ENCODE results near the gene CHST8. TPM values are rescaled to one million over a fixed set of nuclear protein-coding genes. Genes with fewer than 3 reads are reported as not detected.

The CHST8 gene
- total RNA-seq, 2 experiments from 2014 or later = not detected

DNA sequence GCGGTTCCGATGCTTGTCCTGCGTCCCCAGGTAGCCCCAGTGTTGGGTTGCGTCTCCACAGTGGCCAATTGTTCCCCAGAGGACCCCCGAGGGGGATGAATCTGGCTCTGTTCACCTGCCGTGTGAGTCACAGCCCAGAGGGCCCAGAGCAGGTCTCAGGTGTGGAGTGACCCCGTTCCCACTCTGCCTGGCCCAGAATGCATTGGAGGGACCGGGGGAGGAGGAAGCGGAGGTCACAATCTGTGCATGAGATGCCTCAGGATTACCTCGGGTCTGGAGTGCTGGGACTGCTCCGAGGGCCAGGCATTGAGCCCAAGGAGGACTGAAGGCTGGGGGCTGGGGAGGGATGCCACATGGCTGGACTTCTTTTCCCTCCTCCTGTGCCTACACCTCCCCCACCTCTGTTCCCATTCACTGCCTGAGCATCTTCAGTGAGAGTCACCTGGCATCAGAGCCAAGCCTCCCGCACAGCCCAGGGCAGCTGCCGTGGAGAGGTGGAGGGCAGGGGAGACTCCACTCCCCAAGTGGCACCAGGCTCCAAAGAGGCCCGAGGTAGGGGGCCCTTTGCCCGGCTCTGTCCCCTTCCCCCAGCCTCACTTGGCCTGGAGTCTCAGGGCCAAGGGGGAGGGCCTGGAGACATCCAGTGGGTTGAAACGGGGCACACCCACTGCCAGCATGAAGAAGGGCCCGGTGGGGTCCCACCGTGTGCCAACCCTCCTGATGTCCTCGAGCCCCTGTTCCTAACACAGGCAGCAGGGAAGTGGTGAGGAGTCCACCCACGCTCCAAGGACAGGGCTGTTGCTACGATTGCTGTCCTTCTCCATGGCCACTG, 81.1 kb downstream of the CHST8 start:
- DNase-seq (no peak), ATAC-seq (ENCODE audit: low read depth) (no peak)
- Mint-ChIP-seq H3K4me3 (no peak overlapping the region), H3K36me3 (no peaks in the 10 kb centered on the region), H3K27me3 (no peaks in the 10 kb centered on the region), H3K4me1 (no peaks in the 10 kb centered on the region), H3K9me3 (no peaks in the 10 kb centered on the region), H3K27ac (no peak overlapping the region)
- POLR2A ChIA-PET = no interaction called here

DNA sequence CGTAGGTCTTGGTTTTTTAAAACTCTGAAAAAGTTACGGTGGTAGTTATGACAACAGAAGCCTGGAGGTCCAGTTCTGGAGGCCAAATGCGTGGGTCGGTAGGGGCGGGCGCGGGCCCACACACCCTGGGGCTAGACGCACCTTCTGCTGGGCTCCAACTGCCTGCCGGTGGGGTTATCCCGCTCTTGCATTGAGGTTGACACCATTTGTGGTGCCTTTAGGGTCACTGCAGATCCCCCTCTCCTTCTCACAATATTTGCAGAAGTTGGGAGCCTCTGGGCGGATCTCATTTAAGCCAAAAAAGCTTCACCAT, 81.6 kb downstream of the CHST8 start:
- H3K9me3 Mint-ChIP-seq = no peaks in the 10 kb centered on the region
- no peak for ATAC-seq (ENCODE audit: low read depth)
- no peaks in the 10 kb centered on the region for H3K27me3 Mint-ChIP-seq

DNA sequence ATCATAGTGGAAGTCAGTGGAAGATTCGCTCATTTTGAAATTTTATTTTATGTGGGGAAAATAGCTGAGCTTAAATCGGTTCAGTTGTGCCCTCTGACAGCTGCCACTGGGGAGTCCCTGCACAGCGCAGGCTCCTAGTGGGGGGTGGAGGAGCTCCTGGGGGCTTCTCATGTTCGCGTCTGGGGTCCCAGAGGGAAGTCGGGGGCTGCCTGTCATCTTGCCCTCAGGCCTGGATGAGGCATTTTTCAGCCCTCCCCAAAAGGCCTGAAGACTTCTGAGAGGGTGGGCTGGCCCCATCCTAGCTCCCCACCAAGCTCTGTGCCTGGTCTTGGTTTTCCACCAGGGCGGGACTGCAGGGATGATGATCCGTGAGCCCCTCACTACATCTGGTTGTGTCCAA, 82.1 kb downstream of the CHST8 start:
- Mint-ChIP-seq H3K9me3 (no peaks in the 10 kb centered on the region), H3K27me3 (no peaks in the 10 kb centered on the region), H3K4me1 (no peaks in the 10 kb centered on the region), H3K36me3 (no peaks in the 10 kb centered on the region), H3K27ac (no peak overlapping the region), H3K4me3 (no peak overlapping the region)
- DNase-seq = no peak
- no peak for ATAC-seq (ENCODE audit: low read depth)
- POLR2A ChIA-PET = no interaction called here

More for the DNA sequence above, 81.6 kb downstream of the CHST8 start:
- POLR2A ChIA-PET = no interaction called here
- no peak for DNase-seq
- Mint-ChIP-seq H3K27ac (no peak overlapping the region), H3K4me3 (no peak overlapping the region), H3K36me3 (no peaks in the 10 kb centered on the region), H3K4me1 (no peaks in the 10 kb centered on the region)

DNA sequence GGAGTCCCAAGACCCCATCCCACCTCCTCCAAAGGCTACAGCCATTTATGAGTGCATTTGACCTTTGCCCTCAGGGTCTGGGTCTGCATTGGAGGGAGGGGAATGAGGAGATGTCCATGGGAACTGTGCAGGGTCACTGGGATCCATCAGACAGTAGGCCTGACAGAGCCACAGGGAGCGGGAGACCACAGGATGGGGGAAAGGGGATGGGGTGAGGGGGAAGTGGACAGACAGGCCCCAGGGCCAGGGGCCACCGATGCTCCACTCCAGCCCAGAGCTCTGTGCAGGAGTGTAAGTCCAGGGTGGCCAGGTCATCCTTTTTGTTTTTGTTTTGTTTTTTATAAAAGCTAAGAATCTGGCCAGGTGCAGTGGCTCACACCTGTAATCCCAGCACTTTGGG, 82.5 kb downstream of the CHST8 start:
- ATAC-seq (ENCODE audit: low read depth) (no peak), DNase-seq (no peak)
- no peak overlapping the region for H3K4me3 Mint-ChIP-seq
- no peaks in the 10 kb centered on the region for H3K36me3 Mint-ChIP-seq
- H3K27ac Mint-ChIP-seq = no peak overlapping the region
- POLR2A ChIA-PET = no interaction called here
- H3K4me1 Mint-ChIP-seq = no peaks in the 10 kb centered on the region
- H3K9me3 Mint-ChIP-seq = no peaks in the 10 kb centered on the region
- H3K27me3 Mint-ChIP-seq = no peaks in the 10 kb centered on the region

DNA sequence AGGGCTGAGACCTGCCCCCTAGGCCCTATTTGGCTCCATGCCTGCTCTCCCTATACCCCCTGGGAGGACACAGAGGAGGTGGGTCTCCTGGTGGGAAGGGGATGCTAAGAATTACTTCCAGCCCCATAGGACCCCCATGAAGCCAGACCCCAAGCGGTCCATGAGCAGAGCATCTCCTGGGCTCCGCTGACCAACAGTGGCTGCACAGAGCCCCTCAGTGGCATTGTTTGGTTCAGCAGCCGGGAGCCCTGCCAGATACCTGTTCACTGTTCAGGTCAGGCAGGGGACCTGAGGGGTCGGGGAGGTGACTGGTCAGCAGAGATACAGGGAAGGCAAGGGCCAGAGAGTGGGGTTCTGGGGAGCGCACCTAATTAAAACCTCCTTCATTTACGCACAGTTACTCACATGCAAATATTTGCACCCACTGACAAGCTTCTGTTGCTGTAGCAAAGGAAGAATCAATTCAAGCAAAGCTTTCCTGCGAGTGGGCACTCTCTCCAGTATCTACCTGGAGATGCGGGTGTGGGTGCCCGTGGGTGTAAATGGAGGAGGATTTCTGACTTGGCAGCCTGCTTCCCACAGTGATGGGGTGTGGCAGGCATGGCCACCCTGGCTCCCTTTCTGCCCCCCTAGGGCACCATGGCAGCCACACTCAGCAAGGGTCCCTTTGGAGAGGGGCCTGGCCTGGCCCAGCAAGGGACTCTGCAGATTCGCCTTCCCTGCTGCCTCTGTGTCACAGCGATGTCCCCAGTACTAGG, 83.5 kb downstream of the CHST8 start:
- Mint-ChIP-seq H3K4me1 (no peaks in the 10 kb centered on the region), H3K27ac (no peak overlapping the region), H3K9me3 (no peaks in the 10 kb centered on the region), H3K4me3 (no peak overlapping the region), H3K27me3 (peaks cover 1% of the 10 kb centered on the region), H3K36me3 (no peaks in the 10 kb centered on the region)
- POLR2A ChIA-PET = no interaction called here
- no peak for DNase-seq
- ATAC-seq (ENCODE audit: low read depth) = no peak

DNA sequence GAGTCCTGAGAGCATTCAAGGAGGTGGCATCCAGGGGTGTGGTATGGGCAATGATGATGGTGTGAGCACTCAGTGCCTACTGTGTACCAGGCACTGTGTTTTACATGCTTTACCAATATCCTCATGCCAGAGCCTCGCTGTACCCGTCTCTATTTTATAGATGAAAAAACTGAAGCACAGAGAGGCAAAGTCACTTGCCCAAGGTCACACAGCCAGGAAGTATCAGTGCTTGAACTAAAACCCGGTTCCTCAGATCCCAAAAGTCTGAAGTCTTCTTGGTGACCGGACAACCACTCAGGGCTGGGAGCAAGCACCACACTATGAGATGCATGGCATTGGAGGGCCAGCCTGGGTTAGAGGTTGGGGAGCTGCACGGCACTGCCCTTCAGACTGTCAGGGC, 84.1 kb downstream of the CHST8 start:
- no peaks in the 10 kb centered on the region for H3K4me1 Mint-ChIP-seq
- H3K27ac Mint-ChIP-seq = no peak overlapping the region
- DNase-seq (no peak), ATAC-seq (ENCODE audit: low read depth) (no peak)
- no peak overlapping the region for H3K4me3 Mint-ChIP-seq
- H3K9me3 Mint-ChIP-seq = no peaks in the 10 kb centered on the region
- H3K27me3 Mint-ChIP-seq = peaks cover 5% of the 10 kb centered on the region
- POLR2A ChIA-PET = no interaction called here
- no peaks in the 10 kb centered on the region for H3K36me3 Mint-ChIP-seq

DNA sequence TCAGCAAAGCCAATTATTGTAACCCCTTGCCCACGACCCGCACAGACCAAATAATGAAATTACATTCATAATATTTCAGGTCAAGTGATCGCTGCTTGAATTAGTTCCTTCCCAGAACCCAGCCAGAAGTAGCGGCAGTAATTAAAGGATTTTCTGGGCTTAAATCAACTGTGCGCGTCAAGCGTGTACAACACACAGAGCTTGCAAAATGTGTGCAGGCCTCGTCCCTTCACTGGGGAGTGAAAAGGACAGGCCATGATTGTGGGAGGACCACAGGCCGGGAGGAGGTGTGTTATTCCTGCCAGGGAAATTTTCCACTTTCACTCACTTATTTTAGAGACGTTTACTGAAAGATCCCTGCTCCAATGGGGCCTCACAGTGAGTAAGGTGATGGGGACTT, 84.9 kb downstream of the CHST8 start:
- Mint-ChIP-seq H3K4me1 (no peaks in the 10 kb centered on the region), H3K4me3 (no peak overlapping the region), H3K27ac (no peak overlapping the region), H3K36me3 (no peaks in the 10 kb centered on the region), H3K27me3 (peaks cover 5% of the 10 kb centered on the region), H3K9me3 (no peaks in the 10 kb centered on the region)
- DNase-seq (no peak), ATAC-seq (ENCODE audit: low read depth) (no peak)
- POLR2A ChIA-PET = no interaction called here

DNA sequence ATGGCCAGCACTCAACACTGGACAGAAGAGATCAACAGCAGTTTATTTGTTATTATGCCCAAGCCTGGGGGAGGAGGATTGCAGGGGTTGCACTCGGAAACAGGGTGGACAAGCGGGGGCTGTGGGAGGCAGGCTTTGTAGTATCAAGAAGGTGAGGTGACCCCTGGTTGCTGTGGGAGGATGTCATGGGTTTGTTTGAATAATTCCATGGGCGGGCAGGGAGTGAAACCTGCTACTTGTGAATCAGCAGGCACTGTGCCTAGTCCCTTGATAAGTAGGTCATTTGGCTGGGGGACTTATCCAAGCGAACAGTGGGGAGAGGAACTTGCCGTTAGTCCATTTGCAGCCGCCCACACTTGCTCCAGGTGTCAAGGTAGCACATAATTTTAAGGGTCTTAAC, 90.5 kb downstream of the CHST8 start:
- Mint-ChIP-seq H3K4me3 (no peak overlapping the region), H3K27me3 (peaks cover 5% of the 10 kb centered on the region), H3K27ac (no peak overlapping the region), H3K36me3 (no peaks in the 10 kb centered on the region), H3K4me1 (no peaks in the 10 kb centered on the region), H3K9me3 (no peaks in the 10 kb centered on the region)
- ATAC-seq (ENCODE audit: low read depth) (no peak), DNase-seq (no peak)
- POLR2A ChIA-PET = no interaction called here

DNA sequence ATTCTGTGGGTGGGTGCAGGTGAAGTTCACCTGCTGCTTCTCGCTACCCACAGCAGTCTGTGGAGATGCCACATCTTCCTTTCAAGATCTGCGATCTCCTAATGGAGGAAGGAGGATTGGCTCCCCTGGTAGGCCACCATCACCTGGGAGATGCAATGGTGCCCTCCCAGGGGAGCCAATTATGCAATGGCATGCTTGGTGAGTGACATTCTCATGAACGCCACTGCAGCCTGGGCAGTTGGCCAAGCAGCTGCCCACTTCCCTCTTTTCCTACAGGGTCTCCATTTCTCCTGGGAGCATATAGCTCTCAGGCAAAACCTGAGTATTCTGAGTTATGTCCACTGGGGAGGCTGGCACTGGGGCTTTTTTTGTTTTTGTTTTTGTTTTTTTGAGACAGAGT, 91.4 kb downstream of the CHST8 start:
- no peak overlapping the region for H3K27ac Mint-ChIP-seq
- POLR2A ChIA-PET = no interaction called here
- ATAC-seq (ENCODE audit: low read depth) (no peak), DNase-seq (no peak)
- no peaks in the 10 kb centered on the region for H3K9me3 Mint-ChIP-seq
- no peaks in the 10 kb centered on the region for H3K36me3 Mint-ChIP-seq
- peaks cover 5% of the 10 kb centered on the region for H3K27me3 Mint-ChIP-seq
- no peak overlapping the region for H3K4me3 Mint-ChIP-seq
- no peaks in the 10 kb centered on the region for H3K4me1 Mint-ChIP-seq

DNA sequence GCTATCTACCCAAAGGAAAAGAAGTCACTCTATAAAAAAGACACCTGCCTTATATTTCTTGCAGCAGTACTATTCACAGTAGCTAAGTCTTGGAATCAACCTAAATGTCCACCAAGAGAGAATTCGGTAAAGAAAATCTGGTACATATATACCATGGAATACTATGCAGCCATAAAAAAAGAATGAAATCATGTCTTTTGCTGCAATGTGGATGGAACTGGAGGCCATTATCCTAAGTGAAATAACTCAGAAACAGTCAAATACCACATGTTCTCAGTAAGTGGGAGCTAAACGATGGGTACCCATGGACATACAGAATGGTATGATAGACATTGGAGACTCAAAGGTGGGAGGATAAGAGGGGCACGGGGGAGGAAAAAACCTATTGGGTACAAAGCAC, 92.4 kb downstream of the CHST8 start:
- no peaks in the 10 kb centered on the region for H3K9me3 Mint-ChIP-seq
- ATAC-seq (ENCODE audit: low read depth) = no peak
- no peaks in the 10 kb centered on the region for H3K36me3 Mint-ChIP-seq
- H3K27me3 Mint-ChIP-seq = peaks cover 5% of the 10 kb centered on the region
- no peaks in the 10 kb centered on the region for H3K4me1 Mint-ChIP-seq
- no peak overlapping the region for H3K27ac Mint-ChIP-seq
- DNase-seq = no peak
- POLR2A ChIA-PET = no interaction called here
- no peak overlapping the region for H3K4me3 Mint-ChIP-seq

DNA sequence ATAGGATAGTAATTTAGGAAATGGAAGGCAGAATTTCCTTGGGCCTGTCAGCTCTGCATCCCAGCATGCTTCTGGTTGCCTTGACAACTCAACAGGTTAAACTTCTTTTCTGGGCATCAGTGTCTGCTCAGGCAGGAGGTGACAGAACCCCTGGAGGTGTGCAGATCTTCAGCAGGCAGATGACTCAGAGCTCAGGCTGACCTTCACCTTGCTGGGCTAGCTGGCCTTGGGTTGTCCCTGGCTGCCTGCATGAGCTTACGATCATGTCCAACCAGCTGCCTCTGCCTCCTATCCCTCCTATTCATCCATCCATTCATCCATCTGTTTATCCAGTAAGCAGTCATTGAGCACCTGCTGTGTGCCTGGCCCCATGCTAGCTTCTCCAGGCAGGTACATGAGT, 93.7 kb downstream of the CHST8 start:
- no peak for ATAC-seq (ENCODE audit: low read depth)
- no peaks in the 10 kb centered on the region for H3K9me3 Mint-ChIP-seq

DNA sequence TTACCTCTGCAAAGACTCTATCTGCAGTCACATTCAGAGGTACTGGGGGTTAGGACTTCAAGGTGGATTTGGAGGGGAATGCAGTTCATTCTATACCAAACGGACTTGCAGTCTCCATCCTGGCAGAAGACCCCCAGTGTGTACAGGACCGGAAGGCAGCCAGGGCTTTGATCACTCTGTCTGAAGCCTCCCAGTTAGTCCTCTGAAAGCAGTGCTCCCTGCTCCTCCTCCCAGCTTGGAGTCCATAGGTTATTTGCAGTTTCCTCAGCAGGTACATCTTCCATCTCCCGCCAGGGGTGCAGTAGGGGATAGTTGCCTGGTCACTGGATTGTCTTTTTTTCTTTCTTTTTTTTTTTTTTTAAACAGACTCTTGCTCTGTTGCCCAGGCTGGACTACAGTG, 96.1 kb downstream of the CHST8 start:
- Mint-ChIP-seq H3K27me3 (no peaks in the 10 kb centered on the region), H3K4me3 (no peak overlapping the region), H3K27ac (no peak overlapping the region), H3K4me1 (no peaks in the 10 kb centered on the region), H3K9me3 (no peaks in the 10 kb centered on the region), H3K36me3 (no peaks in the 10 kb centered on the region)
- POLR2A ChIA-PET = no interaction called here
- ATAC-seq (ENCODE audit: low read depth) (no peak), DNase-seq (no peak)

More for the DNA sequence above, 93.7 kb downstream of the CHST8 start:
- H3K27ac Mint-ChIP-seq = no peak overlapping the region
- POLR2A ChIA-PET = interaction anchor here (0.6 kb wide), 1 partner anchor 379 kb away, joined by 4 read pairs; no protein-coding TSS in a partner anchor
- H3K27me3 Mint-ChIP-seq = peaks cover 2% of the 10 kb centered on the region
- no peaks in the 10 kb centered on the region for H3K36me3 Mint-ChIP-seq
- no peaks in the 10 kb centered on the region for H3K4me1 Mint-ChIP-seq
- H3K4me3 Mint-ChIP-seq = no peak overlapping the region
- DNase-seq = no peak

DNA sequence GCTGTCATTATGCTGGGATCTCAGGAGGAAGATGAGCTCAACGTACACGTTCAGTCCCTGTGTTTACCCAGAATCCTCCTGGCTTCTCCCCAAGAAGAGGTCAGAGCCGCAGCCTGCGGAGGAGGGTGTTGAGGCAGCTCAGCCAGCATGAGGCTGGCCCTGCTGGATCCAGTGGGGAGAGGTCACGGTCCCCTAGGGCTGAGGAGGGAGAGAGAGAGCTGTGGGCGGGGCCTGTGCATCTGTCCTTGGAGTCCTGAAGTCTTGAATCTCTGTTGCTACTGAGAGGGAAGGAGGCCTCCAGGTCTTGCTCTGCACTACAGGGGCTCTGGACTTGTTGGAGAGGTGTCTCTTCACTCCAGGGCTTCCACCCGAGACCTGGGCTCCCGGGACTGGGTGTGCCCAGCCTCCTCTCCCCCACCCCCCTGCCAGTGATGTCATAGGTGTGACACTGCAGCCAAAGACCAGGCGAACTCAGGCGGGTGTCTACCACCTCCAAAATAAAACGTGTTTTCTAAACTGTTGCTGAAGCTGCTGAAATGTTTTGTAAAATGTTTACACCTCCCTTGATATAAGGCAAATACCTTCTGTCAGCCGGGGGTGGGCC, 97.0 kb downstream of the CHST8 start:
- POLR2A ChIA-PET = interaction anchor here (0.6 kb wide), 1 partner anchor 558 kb away, joined by 3 read pairs; no protein-coding TSS in a partner anchor
- H3K27me3 Mint-ChIP-seq = no peaks in the 10 kb centered on the region
- no peaks in the 10 kb centered on the region for H3K9me3 Mint-ChIP-seq
- ATAC-seq (ENCODE audit: low read depth) = no peak
- H3K4me3 Mint-ChIP-seq = no peak overlapping the region
- H3K36me3 Mint-ChIP-seq = no peaks in the 10 kb centered on the region
- H3K4me1 Mint-ChIP-seq = no peaks in the 10 kb centered on the region
- no peak for DNase-seq
- no peak overlapping the region for H3K27ac Mint-ChIP-seq
